Fibroblast of villous mesenchyme (primary cell): ENCODE measurements around the gene YBEY. TPM values are rescaled to one million over a fixed set of nuclear protein-coding genes. Genes with fewer than 3 reads are reported as not detected.

Source experiments
- DNase-seq: peaks from one replicate; pipeline ENCODE4 v3.0.0-alpha.2; 2010; ENCODE audit warnings: low read depth
- H3K4me3 ChIP-seq: 2 replicates; pipeline ENCODE4 v1.5.1; 2011; ENCODE audit warnings: low read depth, mild to moderate bottlenecking, low read length
- CTCF ChIP-seq: IDR thresholded peaks from 2 replicates; pipeline ENCODE4 v1.5.1; 2012; ENCODE audit warnings: low read depth, mild to moderate bottlenecking, low read length; ENCODE audit not compliant: insufficient read depth
- total RNA-seq: library from RNA; depleted of rRNA; stranded (reverse); fragments of >200 nt; gene quantifications from 2 replicates; pipeline ENCODE4 v1.2.3, GENCODE V29; 2012

YBEY gene
- total RNA-seq, 1 donor, result 10.4 TPM

- TF ChIP-seq CTCF, result no peak
- no peak overlapping the region for H3K4me3 ChIP-seq
- no peak for DNase-seq
Measured at GRCh38 chr21:46311568-46311967, 25.4 kb downstream of the YBEY start.

- no peak for TF ChIP-seq CTCF
- no peak overlapping the region for H3K4me3 ChIP-seq
- DNase-seq, result no peak
Measured at GRCh38 chr21:46312949-46313348, 26.8 kb downstream of the YBEY start.

- TF ChIP-seq CTCF, result no peak
- H3K4me3 ChIP-seq, result no peak overlapping the region
- no peak for DNase-seq
Measured at GRCh38 chr21:46314441-46315020, 28.4 kb downstream of the YBEY start.

- no peak overlapping the region for H3K4me3 ChIP-seq
- DNase-seq, result no peak
- TF ChIP-seq CTCF, result no peak
Measured at GRCh38 chr21:46316708-46317324, 30.7 kb downstream of the YBEY start.

GRCh38 chr21:46317710-46318463, 31.7 kb downstream of the YBEY start:
- no peak overlapping the region for H3K4me3 ChIP-seq
- no peak for DNase-seq
- TF ChIP-seq CTCF, result no peak

GRCh38 chr21:46318464-46318845, 32.3 kb downstream of the YBEY start:
- TF ChIP-seq CTCF, result no peak

More at GRCh38 chr21:46318464-46318845, 32.3 kb downstream of the YBEY start:
- DNase-seq, result no peak
- H3K4me3 ChIP-seq, result no peak overlapping the region
